DMS153 treated with DMSO at 0.1 percent for 48 hours (cell line): Measurements from ENCODE around the gene CIDEA.

Source experiments
- DNase-seq: peaks from one replicate; lab custom pipeline; 2025; ENCODE audit not compliant: unreplicated experiment; lab: John Stamatoyannopoulos, UW

The CIDEA gene

DNA sequence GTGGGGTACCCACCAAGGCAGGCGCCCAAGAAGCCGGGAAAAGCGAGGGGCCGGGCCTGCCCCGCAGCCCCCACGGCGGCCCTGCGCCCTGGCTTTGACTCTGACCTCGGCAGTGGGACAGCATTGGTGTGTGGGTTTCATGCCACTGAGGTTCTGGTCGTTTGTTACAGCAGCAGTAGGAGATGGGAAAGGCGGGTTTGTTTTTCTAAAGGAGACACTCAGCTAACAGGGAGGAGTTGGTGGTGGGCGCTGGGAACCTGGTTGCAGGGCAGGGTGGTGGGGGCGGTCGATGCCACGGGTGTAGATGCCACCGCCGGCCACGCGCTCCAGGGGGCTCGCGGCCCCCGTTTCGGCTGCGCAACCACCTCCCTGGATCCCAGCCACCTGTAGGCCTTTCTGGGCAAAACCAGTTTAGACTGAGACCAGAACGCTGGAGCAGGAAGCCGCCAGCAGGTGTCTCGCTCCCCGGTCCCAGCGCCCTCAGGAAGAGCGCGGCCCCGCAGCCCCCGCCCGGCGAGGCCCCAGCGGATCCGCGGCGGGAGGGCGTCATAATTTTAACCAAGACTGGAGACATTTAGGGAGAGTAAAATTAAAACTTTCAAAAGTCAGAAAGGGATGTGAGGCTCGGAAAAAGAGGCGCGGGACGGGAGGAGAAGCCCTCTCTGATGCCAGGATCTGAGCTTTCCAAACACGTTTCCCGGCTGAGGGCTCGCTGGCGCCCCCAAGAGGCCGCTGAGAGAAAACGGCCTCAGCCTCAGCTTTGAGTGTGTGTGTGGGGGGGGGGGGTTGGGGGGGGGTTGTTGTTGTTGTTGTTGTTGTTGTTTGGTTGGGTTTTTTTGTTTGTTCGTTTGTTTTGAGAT, 17.4 kb downstream of the CIDEA start:
- DNase-seq, result peak; percentile 47

DNA sequence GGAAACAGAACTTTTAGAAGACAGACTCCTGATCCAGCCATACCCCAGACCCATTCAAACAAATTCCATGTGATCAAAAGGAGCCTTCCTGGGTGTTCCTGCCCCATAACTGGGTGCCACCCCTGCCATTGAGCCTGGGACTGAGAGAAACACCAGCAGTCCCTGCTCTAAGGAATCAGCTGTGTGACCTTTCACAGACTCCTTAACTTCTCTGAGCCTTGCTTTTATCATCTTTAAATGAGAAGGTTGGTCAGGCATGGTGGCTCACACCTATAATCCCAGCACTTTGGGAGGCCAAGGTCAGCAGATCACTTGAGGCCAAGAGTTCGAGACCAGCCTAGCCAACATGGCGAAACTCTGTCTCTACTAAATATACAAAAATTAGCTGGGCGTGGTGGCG, 20.6 kb downstream of the CIDEA start:
- DNase-seq, result no peak

DNA sequence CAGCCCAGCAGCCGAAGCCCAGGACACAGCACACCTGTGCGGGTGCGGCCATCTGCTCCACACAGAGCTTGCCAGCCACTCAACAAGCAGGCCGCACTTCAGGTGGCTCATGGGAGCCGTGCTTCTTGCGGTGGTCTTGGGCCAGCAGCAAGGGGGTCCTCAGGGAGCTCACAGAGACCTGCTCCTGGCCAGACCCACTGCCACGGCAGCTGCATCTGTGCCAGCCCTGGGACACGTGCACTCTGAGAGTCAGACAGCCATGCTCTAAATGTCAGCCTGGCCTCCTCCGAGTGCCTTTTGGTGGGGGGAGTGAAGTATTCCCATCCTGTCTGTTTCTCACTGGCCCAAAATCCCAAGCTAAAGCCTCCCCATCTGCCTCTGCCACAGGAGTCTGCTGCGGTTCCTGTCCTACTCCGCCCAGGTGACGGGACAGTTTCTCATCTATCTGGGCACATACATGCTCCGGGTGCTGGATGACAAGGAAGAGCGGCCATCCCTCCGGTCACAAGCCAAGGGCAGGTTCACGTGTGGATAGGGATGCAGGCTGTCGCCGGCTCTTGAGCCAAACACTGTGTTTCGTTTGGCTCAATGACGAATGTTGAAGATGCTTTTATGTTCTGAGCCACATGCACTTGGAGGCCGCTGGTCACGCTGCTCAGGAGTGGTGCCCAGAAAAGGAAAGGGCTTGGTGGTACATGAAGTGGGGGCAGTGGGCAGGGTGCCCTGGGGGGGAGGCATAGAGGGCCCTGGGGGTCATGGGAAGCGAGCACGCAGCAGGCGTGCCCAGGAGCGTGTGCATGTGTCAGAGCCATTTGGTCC, 22.8 kb downstream of the CIDEA start:
- DNase-seq, result no peak

DNA sequence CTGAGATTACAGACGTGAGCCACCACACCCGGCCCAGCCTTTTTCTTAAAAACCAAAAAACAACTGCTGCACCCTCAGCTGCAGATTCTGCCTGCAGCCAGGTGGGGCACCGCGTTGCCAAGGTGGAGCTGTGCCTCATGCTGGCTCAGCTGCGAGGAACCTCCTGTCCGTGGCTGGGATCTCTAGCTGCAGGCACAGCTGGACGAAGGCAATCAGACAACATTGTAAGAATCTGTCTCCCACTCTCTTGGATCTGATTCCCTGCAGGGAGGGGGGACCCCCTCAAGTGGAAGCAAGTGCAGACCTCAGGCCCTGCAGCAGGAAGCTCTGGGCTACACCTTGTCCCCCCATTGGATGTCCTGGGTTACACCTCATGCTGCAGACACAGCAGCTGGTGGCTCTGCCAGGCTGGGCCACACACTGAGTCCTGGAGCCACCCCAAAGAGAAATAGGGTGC, 24.1 kb downstream of the CIDEA start:
- no peak for DNase-seq

DNA sequence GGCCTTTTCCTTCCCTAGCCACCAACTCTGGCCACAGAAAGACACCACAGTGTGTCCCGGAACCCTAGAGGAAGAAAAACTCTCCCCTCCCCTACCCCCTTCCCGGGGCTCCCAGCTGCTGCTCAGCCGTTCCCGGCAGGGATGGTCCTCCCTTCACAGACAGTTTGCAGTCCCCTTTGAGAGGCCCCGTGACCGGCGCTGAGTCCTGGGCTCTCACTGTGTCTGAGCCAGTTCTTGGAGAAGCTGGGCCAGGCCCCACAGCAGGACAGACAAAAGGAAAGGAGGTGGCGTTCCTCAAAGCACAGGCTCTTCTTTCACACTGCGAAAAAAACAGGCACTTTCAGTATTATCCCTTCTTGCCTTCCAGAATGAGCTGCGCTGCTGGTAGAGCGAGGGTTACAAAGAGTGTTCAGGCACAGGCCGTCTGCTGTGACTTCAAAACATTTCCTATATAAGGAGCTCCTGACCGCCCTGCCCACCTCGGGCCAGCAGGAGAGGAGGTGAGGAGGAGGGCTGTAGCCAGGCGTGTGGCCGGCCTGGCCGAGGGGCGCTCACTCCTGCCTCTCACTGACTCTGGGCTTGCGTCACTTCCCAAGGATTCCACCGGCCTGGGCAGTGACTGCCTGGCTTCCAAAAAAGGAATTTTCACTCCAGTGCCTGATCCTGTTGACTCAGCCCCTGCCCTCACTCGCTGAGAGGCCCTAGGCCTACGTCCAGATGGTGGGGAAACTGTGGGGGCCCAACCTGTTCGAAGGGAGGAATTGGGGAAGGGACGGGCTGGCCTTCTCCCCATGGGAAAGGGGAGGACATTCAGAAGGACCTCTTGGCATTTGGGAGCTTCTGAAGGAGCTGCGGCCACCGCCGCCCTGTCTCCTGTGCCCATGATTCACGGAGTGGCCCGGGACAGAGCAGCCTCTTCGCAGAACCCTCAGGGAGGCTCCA, 24.9 kb downstream of the CIDEA start:
- no peak for DNase-seq

DNA sequence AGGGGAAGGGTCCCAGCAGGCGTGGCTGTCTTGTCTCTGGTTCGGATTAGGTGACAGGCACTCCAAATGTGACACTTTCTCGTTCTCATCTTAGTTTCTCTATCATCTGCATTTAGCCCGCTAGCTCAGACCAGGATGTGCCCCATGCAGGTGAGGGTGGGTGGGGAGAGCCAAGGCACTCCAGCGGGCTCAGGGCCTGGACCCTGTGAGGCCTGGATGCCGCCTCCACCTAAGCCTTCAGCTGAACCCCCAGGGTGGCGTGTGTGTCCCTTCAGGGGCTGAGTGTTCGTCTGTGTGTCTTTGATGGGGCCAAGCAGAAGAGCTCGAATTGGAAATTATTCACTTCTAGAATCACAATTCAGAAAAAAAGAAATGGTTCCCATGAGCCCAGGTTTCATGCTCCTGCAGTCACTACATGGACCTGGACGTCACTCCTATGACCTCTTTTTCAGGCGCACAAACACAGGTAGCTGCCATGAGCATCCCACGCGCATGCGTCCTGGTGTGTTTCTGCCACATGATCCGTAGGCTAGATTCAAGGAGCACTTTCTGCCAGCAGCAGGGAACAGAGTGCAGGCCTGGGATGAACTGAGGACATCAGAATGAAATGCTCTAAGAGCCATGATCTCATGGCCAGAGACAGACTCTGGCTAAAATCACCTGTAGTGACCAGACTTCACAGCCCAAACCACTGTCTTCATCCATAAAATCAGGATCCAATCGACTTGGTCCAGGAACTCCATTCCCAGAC, 25.8 kb downstream of the CIDEA start:
- no peak for DNase-seq

DNA sequence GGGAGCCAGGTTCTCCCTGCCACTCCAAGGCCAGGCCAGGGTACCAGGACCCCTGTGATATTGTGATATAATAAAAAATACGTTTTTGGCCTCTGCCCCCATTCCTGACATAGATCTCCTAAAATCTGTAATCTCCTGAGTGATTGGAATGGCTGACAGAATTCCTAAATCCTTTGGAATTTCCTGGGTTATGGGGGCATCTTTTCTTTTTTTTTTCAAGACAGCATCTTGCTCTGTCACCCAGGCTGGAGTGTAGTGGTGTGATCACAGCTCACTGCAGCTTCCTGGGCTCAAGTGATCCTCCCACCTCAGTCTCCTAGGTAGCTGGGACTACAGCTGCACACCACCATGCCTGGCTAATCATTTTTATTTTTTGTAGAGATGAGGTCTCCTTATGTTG, 27.7 kb downstream of the CIDEA start:
- no peak for DNase-seq

DNA sequence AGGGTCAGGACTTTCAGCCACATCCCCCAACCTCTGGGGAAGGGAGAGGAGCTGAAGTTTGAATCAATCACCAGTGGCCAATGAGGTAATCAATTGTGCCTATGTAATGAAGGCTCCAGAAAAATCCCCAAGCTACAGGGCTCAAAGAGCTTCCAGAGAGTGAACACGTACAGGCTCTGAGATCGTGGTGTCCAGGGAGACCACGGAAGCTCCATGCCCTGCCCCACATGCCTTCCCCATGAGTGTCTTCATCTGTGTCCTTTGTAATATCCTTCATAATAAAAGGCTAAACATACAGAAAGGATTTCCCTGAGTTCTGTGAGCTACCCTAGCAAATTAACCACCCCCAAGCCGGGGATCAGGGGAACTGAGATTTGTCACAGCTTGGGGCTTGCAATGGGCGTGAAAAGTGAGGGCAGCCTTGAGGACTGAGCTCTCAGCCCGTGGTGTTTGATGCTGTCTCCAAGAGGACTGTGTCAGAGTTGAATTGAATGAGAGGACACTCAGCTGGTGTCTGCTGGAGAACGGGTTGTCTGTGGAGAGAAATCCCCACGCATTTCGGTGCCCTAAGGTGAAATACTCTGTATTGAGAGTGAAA, 28.4 kb downstream of the CIDEA start:
- DNase-seq, result no peak

DNA sequence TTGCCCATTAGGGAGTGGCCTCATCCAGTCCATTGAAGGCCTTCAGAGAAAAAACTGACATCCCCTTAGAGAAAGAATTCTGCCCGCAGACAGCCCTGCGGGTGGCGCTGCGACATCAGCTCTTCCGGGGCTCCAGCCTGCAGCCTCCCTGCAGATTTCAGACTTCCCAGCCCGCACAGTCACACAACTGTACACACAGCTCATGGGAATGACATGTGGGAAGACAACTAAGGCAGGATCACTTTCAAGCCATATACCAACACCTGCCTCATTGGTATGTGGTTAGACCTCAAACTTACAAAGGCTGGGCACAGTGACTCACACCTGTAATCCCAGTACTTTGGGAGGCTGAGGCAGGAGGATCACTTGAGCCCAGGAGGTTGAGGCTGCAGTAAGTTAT, 29.1 kb downstream of the CIDEA start:
- no peak for DNase-seq

DNA sequence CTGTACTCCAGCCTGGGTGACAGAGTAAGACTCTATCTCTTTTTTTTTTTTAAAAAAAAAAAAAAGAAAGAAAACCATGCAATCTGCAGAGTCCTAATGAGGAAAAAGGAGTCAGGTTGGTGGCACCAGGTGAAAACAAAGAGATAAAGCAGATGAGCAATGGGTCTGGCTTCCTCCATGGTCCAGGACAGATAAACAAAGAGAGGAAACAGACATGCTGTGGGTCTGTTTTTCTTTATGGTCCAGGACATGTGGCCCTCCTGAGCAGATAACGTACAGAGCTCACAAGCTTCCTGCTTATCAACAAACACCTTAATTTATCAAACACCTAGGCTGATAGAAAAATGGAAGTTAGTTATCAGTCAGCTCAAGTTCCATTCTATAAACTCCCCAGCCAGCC, 29.5 kb downstream of the CIDEA start:
- no peak for DNase-seq

DNA sequence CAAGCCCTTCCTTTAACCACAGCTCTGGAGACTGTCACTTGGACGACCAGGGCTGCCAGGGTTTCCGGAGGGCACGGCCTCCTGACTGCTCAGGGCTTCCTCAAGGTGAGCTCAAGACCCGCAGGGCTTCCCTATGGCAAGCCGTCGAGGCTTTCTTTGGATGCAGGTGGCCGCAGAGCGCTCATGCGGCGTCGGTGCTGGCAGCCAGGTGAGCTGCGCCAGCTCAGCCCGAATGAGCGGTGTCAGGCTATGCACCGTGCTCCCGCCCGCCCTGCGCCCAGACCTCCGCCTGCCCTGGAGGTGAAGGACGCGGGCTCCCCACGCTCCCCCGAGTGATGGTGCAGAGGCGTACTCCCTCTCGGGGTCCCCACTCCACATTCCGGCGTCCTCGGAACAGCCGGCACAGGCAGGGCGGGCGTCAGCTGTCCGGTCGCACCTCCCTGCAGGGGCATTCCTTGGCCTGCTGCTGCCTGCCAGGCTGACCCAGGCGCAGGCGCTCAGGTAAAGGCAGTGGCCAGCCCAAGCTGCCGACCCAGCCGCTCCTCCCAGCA, 33.0 kb downstream of the CIDEA start:
- DNase-seq, result no peak

DNA sequence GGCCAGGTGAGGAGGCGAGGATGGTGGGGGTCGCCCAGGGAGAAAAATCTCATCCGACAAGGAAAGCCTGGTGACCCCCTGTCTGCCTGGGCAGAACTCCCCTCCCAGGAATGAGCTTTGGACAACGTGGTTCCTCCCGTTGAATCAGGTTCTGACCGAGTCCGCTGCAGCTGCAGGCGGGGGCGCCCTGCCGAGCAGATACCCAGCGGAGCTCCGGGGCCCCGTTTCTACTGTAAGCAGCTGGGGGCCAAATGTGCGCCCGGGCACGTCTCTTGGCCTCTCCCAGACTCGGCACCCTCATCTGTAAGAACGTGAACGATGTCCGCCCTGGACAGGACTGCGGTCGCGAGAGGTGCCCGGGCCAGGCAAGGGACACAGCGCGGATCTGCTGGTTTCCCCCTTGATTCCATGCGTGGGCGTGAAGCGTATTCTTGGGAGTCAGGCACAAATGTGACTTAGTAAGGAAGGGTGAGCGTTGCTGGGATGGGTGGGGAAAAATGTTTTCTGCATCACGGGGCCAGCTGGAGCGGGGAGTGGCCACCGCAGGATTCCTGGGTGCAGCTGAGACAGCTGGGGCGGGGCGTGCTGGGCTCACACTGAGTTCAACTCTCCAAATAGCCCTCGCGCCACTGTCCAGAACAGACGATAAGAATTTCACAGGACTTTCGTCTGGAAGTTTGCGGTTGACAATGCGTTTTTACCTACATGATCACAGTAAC, 33.7 kb downstream of the CIDEA start:
- DNase-seq, result no peak

DNA sequence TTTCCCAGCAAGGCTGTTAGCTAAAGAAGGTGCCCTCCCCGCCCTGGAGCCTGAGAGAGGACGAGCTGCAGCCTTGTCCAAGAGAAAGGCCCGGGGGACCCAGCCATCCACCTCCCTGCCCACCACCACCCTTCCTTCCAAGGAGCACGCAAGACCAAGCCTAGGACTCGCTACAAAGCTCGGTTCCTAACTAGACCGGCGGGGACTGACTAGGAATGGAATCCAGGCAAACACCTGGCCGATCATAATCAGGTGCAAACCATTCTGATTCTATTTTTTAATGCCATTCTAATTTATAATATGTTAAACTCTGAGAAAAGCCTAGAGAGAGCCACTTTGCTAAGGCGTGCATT, 34.2 kb downstream of the CIDEA start:
- no peak for DNase-seq

DNA sequence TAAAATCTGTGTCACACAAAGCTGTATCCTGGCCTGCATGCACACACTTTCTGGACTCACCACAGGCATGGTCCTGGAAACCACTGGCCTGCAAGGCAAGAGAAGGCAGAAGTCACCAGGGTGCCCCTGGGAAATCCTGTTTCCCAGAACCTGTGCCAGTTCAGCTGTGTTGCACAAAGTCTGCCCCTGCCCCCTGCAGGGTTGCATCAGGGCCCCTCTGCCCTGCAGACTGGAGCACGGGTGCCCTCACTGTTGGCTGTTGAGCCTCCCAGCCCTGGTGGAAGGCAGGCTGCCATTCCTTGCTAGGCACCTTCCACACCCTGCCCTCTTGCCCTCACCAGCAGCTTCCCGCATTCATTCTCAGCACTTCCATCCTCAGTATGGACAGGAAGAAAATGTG, 35.9 kb downstream of the CIDEA start:
- DNase-seq, result no peak

DNA sequence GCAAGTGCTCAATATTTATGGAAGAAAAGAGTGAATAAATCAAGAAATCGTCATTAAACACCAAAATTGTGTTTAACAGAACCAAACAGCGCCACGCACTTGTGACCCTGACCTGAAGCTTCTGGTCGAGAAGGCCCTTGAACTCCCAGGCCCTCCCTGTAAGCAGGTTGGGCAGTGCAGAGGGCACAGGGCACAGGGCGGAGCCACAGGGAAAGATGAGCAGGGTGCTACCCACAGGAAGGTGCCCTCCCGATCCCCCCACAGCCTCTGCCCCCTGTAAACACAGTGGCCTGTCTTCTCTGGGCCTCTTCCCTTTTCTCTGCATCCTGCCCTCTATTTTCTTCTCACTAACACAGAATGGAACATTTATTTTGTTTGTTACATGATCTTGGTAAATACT, 37.0 kb downstream of the CIDEA start:
- DNase-seq, result no peak

DNA sequence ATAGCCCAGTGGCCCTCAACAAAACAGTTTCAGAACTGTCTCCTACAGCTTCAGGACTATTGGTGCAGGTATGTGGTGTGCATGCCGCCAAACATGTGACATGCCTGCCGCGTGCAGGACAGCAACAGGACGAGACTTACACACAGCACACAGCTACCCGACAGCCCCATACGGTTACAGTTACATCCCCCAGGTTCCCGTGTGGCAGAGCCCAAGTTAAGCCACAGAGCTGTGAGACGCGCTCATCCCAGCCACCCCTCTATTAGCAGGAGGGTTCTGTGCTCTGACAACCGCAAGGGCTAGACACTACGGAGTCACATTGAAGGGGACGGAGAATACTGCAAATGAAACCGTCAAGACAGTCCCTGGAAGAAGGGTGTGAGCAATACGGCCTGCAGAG, 37.5 kb downstream of the CIDEA start:
- DNase-seq, result no peak

DNA sequence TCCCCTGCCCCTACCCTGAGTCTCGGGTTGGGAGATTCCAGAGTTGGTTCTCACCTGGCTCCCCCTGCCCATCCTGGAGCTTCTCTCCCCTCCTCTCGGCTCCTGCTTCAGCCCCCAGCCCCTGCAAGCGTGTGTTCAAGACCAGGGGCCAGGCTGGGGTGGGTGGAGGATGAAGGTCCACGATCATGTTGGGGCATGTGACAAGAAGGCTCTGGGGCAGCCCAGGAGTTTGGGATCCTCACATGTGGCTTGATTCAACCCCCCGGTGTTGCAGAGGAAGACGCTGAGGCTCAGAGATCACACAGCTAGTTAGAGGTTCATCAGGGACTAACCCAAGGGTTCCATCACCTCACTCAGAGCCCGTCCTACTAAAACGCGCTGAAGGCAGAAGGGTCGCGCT, 39.7 kb downstream of the CIDEA start:
- DNase-seq, result no peak

DNA sequence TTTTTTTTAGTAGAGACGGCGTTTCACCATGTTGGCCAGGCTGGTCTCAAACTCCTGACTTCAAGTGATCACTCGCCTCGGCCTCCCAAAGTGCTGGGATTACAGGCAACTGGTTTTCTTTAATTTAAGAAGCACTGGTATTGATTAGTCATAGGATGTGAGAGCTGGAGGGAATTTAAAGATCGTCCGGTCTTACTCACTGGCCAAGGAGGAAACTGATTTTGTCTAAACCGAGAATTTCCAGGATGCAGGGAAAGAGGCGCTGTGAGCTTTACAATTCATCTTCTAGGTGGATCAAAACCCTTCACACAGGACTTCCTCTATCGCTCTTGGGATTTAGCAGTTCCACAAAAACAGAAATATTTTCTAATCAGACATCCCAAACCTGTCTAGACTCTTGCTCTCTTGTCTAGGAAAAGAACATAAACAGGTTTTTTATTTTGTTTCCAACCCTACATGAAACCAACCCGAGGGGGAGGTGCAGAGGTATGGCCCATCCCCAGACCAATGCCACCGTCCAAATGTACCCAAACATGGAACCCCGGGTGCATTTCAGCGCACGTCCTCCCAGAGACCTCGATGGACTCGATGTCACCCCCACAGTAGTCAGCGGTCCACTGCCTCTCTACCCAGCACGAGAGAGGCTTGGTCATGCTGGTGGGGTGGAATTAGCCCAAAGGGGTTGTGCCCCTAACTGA, 41.4 kb downstream of the CIDEA start:
- no peak for DNase-seq

DNA sequence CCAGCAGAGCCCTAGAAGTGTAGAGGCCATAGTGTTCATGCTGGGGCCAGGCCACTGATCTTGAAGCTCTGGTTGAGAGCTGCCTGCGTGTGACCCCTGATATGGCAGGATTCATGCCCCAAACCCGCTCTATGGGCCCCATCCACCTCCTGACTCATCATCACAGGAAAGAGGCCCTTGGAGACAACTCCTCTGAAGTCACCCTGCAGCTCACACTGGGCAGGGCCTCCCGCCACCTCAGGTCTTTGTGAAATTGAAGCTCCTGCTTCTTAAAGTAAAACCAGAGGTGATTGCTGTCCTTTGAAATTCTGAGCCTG, 41.9 kb downstream of the CIDEA start:
- DNase-seq, result no peak
